Activated CD4-positive, alpha-beta T cell treated with anti-CD3 and anti-CD28 coated beads, Interleukin-10, Interleukin-2, amounts not matched to agents 100 ng/mL and 50 ng/mL, durations not matched to agents 16 hours and 8 hours (primary cell): ENCODE measurements around the gene WASF2.
"Not testable (repeated sequence)": the region's sequence is repeated elsewhere in the genome, so short reads cannot be mapped to it uniquely, and the experiment has no call there.

Experiments used
- DNase-seq: peaks from one replicate; pipeline ENCODE4 v3.0.0-alpha.2; 2020

WASF2 gene

DNA sequence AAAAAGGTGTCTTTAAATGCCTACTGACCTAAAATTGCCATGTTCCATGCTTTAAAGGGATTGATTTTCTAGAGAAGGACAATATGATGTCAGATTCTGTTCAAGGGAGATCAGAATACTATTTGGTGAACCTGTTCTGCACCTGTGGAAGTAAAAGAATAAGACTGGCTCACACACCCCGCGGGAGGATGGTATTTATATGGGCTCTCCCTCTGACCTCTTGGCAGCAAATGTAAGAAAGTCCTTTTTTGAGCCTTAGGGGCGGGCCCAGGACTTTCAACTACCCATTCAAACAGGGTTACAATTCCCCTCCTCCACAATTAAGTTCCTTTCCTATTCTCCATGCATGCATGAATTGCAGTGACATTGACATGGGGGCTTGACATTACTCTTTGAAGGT lies 42.1 kb downstream of the WASF2 start:
- DNase-seq = no peak

- no peak for DNase-seq
These were observed 42.6 kb downstream of the WASF2 start for GRCh38 chr1:27447399-27447798.

DNA sequence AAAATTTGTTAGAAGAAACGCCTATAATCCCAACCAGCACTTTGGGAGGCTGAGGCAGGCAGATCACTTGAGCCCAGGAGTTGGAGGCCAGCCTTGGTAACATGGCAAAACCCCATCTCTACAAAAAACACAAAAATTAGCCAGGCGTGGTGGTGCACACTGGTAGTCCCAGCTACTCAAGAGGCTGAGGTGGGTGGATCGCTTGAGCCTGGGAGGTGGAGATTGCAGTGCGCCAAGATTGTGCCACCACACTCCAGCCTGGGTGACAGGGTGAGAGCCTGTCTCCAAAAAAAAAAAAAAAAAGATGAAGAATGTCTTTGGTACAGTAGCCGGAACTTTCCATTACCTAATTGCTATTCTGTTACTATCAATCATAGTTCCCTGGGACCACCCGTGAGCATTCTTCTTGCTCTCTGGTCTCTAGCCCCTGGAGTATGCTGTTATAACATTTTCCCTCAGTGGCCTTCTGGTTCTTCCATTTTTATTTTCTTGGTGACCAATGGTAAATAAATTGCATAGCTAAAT lies 43.4 kb downstream of the WASF2 start:
- DNase-seq = no peak

DNA sequence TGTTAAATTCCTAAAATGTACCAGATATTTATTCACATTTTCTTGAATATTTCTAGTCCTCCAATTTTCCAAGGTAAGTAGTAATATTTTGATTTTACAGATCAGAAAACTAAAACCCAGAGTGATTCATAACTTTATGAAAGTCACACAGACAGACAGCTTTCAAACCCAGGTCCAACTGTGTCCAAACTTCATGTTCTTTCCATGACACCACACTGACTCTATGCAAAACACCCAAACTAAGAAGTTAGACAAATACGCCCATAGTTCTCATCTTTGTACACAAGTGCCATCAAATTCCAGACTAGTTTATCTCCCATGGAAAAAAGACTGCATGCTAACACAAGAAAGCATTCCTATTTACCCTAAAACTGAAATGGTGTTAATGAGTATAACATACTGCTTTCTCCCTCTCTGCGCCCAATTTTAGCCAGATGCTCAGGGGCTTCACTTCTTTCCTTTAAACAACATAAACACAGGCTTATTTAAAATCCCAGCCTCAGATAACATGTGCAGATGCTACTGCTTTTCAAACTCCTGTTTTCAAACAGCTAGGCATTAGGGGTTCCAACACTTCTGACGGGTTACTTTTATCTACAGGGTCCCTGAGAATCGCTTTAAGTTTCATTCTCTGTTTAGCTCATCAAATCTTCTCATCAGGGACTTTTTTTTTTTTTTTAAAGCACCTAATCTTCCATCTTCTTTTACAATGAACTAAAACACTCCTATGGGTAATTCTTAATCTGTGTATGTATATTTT lies 44.6 kb downstream of the WASF2 start:
- DNase-seq = peak; percentile 80

GRCh38 chr1:27444632-27445031 lies 45.3 kb downstream of the WASF2 start:
- peak; percentile 49 for DNase-seq

DNA sequence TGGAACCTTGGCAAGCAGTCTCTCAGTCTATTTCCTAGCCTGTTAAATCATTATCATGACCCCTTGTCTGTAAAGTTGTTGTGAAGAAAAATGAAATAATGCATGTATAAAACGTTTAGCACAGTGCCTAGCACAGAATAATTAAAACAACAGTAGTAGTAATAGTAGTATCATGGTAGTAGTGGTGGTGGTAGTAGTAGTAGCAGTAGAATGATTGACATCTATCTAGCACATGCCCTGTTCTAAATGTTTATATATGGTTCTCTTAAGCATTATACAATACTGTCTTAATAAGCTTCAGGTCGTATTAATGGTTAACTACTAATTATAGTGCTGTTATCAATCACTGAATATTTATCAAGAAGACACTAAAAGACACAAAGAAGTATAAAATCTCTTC lies 50.8 kb downstream of the WASF2 start:
- no peak for DNase-seq

- DNase-seq = no peak
These were observed 51.3 kb downstream of the WASF2 start for GRCh38 chr1:27438621-27439061.

DNA sequence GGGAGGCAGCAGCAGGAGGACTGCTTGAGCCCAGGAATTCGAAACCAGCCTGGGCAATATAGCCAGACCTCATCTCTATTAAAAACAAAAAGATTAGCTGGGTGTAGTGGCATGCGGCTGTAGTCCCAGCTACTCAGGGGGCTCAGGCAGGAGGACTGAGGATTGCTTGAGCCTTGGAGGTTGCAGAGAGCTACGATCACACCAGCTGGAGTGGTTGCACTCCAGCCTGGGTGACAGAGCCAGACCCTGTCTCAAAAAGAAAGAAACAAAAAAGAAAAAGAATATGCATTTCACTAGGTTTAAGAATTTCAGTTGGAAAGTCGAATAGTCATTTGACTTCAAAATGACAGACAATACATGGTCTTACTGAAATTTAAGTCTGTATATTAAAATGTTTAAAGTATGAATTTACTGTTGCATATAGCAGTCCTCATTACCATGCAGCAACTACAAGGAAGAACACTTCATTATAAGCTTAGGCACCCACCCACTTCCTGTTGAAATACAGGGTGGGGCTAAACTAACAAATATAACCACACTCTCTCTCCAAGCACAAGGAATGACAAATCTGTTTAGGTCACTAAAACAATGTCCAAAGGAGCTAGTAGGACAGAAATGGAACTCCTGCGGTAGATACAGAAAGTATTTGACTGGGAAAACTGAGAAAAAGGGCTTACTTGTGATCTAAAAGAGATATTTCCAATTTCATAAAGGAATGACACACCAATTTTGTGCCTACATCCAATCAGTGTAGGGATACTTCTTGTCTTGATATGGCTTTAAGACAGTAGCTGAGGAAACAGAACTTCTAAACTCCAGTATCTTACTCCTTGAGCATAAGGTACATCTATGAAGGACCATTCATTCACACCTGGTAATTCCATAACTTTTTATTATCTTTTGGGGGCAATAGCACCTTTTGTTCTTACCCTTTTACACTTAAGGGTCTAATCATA lies 53.5 kb downstream of the WASF2 start:
- DNase-seq = peak; percentile 36

DNA sequence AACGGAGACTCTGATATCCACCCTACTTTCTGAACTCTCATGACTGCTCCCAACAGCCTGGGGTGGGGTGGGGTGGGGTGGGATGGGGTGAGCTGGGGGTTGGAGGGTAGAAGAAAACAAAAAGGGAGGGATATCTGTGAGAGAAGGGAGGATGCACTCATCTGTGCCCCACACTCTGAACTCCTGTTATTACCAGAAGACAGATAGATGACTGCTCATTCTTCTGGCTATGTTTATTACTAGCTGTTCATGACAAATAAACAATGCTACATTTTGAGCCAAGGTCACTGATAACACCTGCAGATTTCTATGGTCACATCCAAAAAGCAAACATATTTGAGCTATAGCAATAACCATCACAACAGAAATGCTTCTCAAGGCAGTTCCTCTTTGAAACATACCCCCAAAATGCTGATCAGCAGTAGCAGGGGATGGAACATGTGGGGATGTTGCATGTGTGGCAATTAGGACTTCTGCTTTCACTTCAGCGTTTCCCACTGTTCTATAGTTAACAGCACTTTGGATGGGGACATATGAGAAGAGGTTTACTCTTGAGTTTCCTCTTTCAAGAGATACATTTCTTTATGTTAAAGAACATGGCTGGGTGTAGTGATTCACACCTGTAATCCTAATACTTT lies 54.3 kb downstream of the WASF2 start:
- no peak for DNase-seq

DNA sequence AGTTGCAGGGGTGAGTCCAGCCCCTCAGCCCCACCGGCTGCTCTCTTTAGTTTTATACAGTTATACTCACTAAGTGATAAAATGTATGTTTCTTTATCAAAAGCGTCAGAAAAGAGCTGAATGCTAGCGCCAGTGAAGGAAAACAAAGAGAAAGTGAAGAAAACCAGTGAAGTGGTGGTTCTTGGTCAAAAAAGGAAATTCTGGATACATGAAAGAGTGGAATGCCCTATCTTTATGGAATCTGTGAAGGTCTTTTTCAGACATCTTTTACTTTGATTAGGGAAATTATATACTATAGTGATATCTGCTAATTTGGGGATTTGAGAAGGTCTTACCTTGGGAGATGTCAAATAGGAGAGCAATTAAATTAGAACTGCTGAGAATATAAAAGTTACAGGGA lies 56.3 kb downstream of the WASF2 start:
- no peak for DNase-seq

- DNase-seq = not testable (repeated sequence)
These were observed 57.2 kb downstream of the WASF2 start for GRCh38 chr1:27432725-27433124.

DNA sequence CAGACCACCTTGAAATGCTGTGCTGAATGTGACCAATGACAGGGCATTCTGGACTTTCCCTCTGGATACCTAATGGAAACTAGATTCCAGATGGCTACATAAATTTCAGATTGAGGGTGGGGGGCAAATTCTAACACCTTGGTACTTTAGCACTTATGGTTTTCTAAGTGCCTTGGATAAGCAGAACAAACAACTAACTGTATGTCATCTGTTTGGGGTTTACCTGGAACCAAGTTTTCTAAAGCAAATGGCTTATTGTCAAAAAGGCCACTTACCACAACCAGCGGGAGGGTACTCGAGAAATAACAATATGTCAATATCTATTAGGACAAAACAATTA lies 58.4 kb downstream of the WASF2 start:
- no peak for DNase-seq

DNA sequence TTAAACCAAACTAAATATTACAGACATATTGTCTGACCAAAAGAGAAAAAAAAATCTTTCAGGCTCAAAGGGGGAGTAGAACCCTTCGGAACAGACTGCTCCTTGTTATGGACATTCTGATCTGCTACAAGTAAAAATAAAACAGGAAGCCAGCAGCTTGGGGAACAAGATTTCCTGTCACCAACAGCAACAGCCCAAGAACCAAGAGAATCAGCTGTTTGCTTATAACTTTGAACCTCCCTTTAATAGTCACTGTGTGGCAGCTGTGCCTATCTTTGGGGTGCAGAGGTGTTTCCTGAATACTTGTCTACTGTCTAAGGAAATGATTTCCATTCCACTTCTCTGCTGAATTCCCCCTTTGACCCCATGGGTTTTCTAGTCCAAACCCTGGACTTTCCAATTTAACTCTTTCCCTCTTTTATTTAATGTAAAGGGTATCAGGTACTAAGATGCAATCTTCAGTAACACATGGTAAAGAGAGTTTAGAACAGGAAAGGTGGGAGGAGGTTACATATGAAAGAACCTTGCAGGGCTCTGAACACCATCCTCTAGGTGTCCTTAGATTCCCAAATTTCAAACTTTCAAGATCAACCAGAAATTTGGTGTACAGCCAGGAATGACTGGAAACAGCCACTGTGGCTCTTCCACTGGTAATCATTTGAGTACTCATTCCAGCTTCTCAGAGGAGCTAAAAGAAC lies 58.9 kb downstream of the WASF2 start:
- peak; percentile 40 for DNase-seq

DNA sequence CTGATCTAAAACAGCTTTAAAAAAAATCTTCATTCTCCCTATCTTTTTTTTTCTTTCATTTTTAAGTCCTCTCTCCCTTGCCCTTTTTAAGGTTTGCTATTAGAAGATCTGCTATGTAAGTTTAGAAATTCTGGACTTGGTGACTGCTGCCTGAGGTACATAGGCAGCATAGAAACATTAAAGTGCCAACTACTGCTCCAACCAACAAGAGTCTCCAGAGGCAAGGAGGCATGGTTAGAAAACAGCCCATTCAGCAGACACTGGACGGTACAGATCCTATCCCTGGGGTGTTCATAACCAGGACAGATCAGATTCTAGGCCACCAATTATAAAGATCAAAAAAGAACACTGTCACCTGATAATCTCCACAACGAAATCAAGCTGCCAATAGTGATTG lies 60.9 kb downstream of the WASF2 start:
- no peak for DNase-seq

GRCh38 chr1:27428316-27429028 lies 61.5 kb downstream of the WASF2 start:
- DNase-seq = peak; percentile 43

- no peak for DNase-seq
These were observed 62.1 kb downstream of the WASF2 start for GRCh38 chr1:27427816-27428315.

GRCh38 chr1:27427329-27427728 lies 62.6 kb downstream of the WASF2 start:
- DNase-seq = no peak

DNA sequence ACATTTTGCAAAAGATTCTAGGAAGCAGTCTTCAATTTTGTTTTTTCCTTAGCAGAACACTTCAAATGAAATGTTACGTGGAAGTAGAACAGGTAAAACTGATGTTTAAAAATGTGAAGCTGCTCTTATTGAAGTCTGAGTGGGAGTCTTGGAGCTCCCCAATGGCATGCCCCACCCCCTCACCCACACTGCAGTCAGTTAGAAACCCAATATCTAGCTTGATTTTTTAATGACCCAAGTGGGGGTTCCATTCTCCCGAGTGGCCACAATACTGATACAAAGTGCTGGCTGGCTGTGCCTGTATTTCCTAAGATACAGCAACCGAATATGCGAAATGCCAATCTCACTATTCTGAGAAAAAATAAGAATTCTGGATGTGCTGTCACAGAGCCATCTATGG lies 66.3 kb downstream of the WASF2 start:
- no peak for DNase-seq

GRCh38 chr1:27418326-27419185 lies 71.4 kb downstream of the WASF2 start:
- peak; percentile 92 for DNase-seq

GRCh38 chr1:27417713-27418112 lies 72.3 kb downstream of the WASF2 start:
- no peak for DNase-seq
